GM06990 (cell line): ENCODE measurements around the gene ABCA4.

Experiments used
- DNase-seq: peaks from one replicate; pipeline ENCODE4 v3.0.0-alpha.2; 2011; ENCODE audit not compliant: insufficient read length; ENCODE audit errors: extremely low read depth
- H3K27me3 ChIP-seq: replicated peaks from 2 replicates; pipeline ENCODE4 v1.6.0; 2011; ENCODE audit warnings: low read length; ENCODE audit not compliant: control insufficient read depth, insufficient read depth
- H3K36me3 ChIP-seq: 2 replicates; pipeline ENCODE4 v1.5.1; 2011; ENCODE audit warnings: low read length; ENCODE audit not compliant: control insufficient read depth, insufficient read depth
- H3K4me3 ChIP-seq: replicated peaks from 2 replicates; pipeline ENCODE4 v1.5.1; 2011; ENCODE audit warnings: low read depth, mild to moderate bottlenecking, control low read depth, low read length
- TF ChIP-seq, protein P1 (sequence below): IDR thresholded peaks from 2 replicates; pipeline ENCODE4 v1.5.1; 2011; ENCODE audit warnings: low read length, control low read depth, mild to moderate bottlenecking, inconsistent platforms; ENCODE audit not compliant: insufficient read depth, poor library complexity, severe bottlenecking

ABCA4 gene

DNA sequence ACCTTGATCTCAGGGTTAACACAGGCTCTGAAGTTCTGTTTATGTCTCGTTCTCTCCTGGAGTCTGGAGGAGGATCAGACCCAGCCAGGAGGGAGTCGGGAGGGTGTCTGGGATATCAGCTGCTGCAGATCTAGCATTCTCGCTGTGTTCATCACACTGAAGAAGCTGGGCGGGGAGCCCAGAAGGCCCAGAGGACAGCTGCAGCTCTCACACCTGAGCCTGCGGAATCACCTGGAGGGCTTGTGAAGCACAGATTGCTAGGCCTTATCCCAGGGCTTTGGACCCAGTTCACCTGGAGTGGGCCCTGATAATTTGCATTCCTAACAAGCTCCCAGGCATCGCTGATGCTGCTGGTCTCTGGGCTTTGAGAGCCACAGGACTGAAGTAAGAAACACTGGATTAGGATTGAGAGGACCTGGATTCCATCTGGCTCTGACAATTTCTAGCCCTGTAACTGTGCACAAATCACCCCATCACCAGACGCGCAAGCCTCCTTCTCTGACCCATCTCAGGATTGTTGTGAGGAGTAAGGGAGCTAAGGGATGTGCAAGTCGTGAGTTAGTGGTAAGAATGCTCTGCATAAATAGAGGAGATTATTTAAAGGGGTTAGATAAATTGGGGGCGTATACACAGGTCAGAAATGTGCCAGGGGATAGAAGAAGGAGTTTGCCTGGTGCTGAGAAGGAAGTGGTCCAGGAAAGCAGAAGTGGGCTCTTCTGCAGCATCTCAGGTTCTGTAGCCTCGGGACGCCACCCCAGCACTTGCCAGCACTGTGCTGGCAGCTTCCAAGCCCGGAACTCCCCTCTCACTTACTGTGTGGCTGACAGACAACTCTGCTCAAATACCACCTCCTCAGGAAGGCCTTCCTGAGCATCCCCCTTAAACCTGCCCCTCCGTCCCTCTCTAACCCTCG, 19.1 kb downstream of the ABCA4 start:
- H3K27me3 ChIP-seq: no peaks in the 10 kb centered on the region
- H3K4me3 ChIP-seq: no peak overlapping the region
- no peaks in the 10 kb centered on the region for H3K36me3 ChIP-seq
- DNase-seq: no peak
- TF ChIP-seq, protein P1, sequence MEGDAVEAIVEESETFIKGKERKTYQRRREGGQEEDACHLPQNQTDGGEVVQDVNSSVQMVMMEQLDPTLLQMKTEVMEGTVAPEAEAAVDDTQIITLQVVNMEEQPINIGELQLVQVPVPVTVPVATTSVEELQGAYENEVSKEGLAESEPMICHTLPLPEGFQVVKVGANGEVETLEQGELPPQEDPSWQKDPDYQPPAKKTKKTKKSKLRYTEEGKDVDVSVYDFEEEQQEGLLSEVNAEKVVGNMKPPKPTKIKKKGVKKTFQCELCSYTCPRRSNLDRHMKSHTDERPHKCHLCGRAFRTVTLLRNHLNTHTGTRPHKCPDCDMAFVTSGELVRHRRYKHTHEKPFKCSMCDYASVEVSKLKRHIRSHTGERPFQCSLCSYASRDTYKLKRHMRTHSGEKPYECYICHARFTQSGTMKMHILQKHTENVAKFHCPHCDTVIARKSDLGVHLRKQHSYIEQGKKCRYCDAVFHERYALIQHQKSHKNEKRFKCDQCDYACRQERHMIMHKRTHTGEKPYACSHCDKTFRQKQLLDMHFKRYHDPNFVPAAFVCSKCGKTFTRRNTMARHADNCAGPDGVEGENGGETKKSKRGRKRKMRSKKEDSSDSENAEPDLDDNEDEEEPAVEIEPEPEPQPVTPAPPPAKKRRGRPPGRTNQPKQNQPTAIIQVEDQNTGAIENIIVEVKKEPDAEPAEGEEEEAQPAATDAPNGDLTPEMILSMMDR: no peak

GRCh38 chr1:94100785-94101612, 19.9 kb downstream of the ABCA4 start:
- TF ChIP-seq, protein P1: no peak
- Histone ChIP-seq H3K4me3 (no peak overlapping the region), H3K36me3 (no peaks in the 10 kb centered on the region), H3K27me3 (no peaks in the 10 kb centered on the region)
- DNase-seq: no peak

DNA sequence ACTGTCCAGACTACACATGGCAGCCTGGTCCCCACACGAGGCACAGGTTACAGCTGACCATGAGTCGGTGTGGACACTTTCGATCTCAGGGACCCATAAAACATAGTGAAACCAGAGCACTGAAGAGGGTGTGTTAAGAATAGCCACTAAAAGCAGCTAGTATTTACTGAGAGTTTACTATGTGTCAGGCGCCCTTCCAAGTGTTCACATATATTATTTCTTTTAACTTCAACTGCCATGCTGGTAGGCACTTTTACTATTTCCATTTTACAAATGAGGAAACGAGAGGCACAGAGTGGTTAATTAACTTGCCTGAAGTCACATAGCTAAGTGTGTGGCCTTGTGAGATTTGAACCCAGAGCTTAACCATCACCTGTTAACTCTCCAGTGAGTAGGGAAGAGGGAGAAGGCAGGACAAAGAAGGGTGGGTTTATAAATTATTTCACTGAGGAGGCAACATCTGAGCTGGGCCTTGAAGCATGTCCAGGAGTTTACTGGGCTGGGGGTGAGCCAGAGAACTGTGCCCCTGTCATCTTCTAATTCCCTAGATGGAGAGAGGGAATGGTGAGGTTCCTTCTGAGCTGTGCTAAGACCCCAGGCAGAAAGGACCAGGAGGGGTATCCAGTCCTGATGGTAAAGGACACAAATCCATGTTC, 20.7 kb downstream of the ABCA4 start:
- Histone ChIP-seq H3K36me3 (no peaks in the 10 kb centered on the region), H3K27me3 (no peaks in the 10 kb centered on the region), H3K4me3 (no peak overlapping the region)
- no peak for DNase-seq
- TF ChIP-seq, protein P1: no peak

GRCh38 chr1:94099303-94099702, 21.6 kb downstream of the ABCA4 start:
- H3K27me3 ChIP-seq: no peaks in the 10 kb centered on the region
- H3K4me3 ChIP-seq: no peak overlapping the region
- H3K36me3 ChIP-seq: no peaks in the 10 kb centered on the region
- TF ChIP-seq, protein P1: no peak
- DNase-seq: no peak

DNA sequence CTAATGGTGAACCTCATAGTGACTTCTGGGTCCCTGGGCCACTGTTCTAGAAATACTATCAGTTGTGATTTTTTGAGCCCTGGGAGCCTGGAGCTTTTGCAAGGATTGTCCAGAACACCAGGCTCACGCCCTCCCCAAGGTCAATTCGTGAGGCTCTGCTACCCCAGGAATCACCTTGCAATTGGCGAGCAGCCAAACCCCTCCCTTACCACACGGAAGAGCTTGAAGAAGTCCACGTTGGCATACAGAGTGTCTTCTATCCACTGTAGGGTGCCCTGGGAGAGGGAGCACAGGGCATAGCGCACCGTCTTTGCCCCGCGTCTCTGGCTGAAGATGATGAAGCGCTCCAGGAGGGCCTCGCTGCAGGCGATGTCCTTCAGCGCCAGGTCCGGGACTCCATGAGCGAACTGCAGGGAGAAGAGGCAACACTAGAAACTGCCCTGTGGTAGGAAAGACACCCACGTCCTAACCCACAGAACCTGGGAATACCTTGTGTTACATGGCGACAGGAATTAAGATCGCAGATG, 22.3 kb downstream of the ABCA4 start:
- Histone ChIP-seq H3K36me3 (no peaks in the 10 kb centered on the region), H3K27me3 (no peaks in the 10 kb centered on the region), H3K4me3 (no peak overlapping the region)
- TF ChIP-seq, protein P1: no peak
- DNase-seq: no peak
